ENCODE results near the gene CCL23. TPM values are rescaled to one million over a fixed set of nuclear protein-coding genes. Genes with fewer than 3 reads are reported as not detected.
"Not testable (repeated sequence)": the region's sequence is repeated elsewhere in the genome, so short reads cannot be mapped to it uniquely, and the experiment has no call there.

CCL23 gene
- total and polyA plus RNA-seq, 4 donors = 0.28 TPM; not detected in 3

DNA sequence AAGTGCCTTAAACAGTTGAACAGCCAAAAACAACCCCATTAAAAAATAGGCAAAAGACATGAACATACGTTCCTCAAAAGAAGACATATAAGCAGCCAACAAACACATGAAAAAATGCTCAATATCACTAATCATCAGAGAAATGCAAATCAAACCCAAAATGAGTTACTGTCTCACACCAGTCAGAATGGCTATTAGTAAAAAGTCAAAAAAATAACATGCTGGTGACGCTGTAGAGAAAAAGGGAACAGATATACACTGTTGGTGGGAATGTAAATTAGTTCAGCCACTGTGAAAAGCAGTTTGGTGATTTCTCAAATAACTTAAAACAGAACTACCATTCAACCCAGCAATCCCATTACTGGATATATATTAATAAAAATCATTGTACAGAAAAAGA lies 22.4 kb downstream of the CCL23 start:
- H3K27me3 ChIP-seq (ENCODE audit: control insufficient read depth, insufficient read depth, low read length); H3K4me1 ChIP-seq (ENCODE audit: control insufficient read depth, insufficient read depth, low read length); DNase-seq (ENCODE audit: low read depth in 4 of 6, low spot score in 6 of 6); H3K4me3 ChIP-seq (ENCODE audit: low read depth, low read length); H3K9me3 ChIP-seq (ENCODE audit: control insufficient read depth, insufficient read depth, low read length); H3K27ac ChIP-seq (ENCODE audit: low read depth, low read length); H3K36me3 ChIP-seq (ENCODE audit: control insufficient read depth, insufficient read depth, low read length): not testable (repeated sequence)
- no CpG with 5 or more reads among the region's 2 CpGs for WGBS (ENCODE audit: insufficient coverage)

DNA sequence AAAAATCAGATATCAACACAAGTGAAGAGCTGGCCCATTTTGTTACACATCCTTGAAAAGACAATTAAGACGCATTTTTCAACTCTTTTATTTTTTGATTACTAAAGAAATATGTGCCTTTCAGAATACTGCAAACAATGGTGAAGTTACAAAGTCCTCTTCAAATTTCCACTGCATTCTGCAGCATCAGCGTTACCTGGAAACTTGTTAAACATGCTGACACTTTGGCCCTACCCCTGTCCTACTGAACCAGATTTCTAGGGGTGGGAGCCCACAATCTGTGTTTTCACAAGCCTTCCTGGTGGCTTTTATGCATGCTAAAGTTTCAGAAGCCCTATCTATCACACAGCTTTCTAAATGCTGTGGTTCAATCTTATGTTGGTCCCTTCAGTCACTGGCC lies 26.7 kb downstream of the CCL23 start:
- no peak for DNase-seq (ENCODE audit: low read depth in 4 of 6, low spot score in 6 of 6)
- Histone ChIP-seq H3K4me1 (ENCODE audit: control insufficient read depth, insufficient read depth, low read length) (no peaks in the 10 kb centered on the region), H3K36me3 (ENCODE audit: control insufficient read depth, insufficient read depth, low read length) (no peaks in the 10 kb centered on the region), H3K9me3 (ENCODE audit: control insufficient read depth, insufficient read depth, low read length) (no peaks in the 10 kb centered on the region), H3K27ac (ENCODE audit: low read depth, low read length) (no peak overlapping the region), H3K27me3 (ENCODE audit: control insufficient read depth, insufficient read depth, low read length) (no peaks in the 10 kb centered on the region), H3K4me3 (ENCODE audit: low read depth, low read length) (no peak overlapping the region)
- 100% methylated on average over 1 of the region's 2 CpGs for WGBS (ENCODE audit: insufficient coverage)

DNA sequence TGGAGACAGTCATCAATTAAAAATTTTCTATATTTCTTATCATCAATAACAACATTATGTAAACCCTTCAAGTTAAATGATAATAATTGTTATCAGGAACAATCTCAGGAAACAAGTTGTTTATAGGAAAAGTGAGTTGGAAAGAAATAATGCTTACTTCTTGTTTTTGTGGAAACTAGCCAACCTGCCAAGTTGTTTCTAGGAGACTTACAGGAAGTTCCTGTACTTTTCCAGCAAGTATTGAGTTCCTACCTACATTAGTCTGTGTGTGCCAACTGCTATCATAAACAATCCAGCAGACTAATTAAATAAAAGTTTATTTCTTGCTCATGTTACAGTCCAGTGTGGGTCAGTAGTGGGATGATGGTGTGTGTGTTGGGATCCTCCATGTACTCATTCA lies 29.6 kb downstream of the CCL23 start:
- Histone ChIP-seq H3K27me3 (ENCODE audit: control insufficient read depth, insufficient read depth, low read length) (no peaks in the 10 kb centered on the region), H3K36me3 (ENCODE audit: control insufficient read depth, insufficient read depth, low read length) (no peaks in the 10 kb centered on the region), H3K9me3 (ENCODE audit: control insufficient read depth, insufficient read depth, low read length) (no peaks in the 10 kb centered on the region), H3K4me1 (ENCODE audit: control insufficient read depth, insufficient read depth, low read length) (no peaks in the 10 kb centered on the region), H3K27ac (ENCODE audit: low read depth, low read length) (no peak overlapping the region), H3K4me3 (ENCODE audit: low read depth, low read length) (no peak overlapping the region)
- DNase-seq (ENCODE audit: low read depth in 4 of 6, low spot score in 6 of 6) = no peak

- no peak within 1 kb of the TSS for H3K27ac ChIP-seq (ENCODE audit: low read depth, low read length)
These were observed 31.1 kb downstream of the CCL23 start, which contains the start of gene CCL14 for GRCh38 chr17:35986643-35987042. Gene CCL14 (minus strand): TSS chr17:35986729. CDS start chr17:35986649, 80 bp downstream.

GRCh38 chr17:35984140-35984539 lies 33.6 kb downstream of the CCL23 start:
- Histone ChIP-seq H3K27ac (ENCODE audit: low read depth, low read length) (no peak overlapping the region), H3K4me1 (ENCODE audit: control insufficient read depth, insufficient read depth, low read length) (no peaks in the 10 kb centered on the region), H3K27me3 (ENCODE audit: control insufficient read depth, insufficient read depth, low read length) (no peaks in the 10 kb centered on the region), H3K9me3 (ENCODE audit: control insufficient read depth, insufficient read depth, low read length) (no peaks in the 10 kb centered on the region), H3K36me3 (ENCODE audit: control insufficient read depth, insufficient read depth, low read length) (no peaks in the 10 kb centered on the region), H3K4me3 (ENCODE audit: low read depth, low read length) (no peak overlapping the region)
- 95% methylated on average over 5 of the region's 6 CpGs for WGBS (ENCODE audit: insufficient coverage)
- no peak for DNase-seq (ENCODE audit: low read depth in 4 of 6, low spot score in 6 of 6)

More at GRCh38 chr17:35986643-35987042, 31.1 kb downstream of the CCL23 start, which contains the start of gene CCL14:
- H3K4me3 ChIP-seq (ENCODE audit: low read depth, low read length) = no peak within 1 kb of the TSS
- no peaks in the 10 kb centered on the region for H3K36me3 ChIP-seq (ENCODE audit: control insufficient read depth, insufficient read depth, low read length)
- DNase-seq (ENCODE audit: low read depth in 4 of 6, low spot score in 6 of 6) = no peak
- WGBS (ENCODE audit: insufficient coverage) = 100% methylated on average over 1 of the region's 1 CpG
- H3K9me3 ChIP-seq (ENCODE audit: control insufficient read depth, insufficient read depth, low read length) = no peaks in the 10 kb centered on the region
- H3K4me1 ChIP-seq (ENCODE audit: control insufficient read depth, insufficient read depth, low read length) = no peaks in the 10 kb centered on the region
- H3K27me3 ChIP-seq (ENCODE audit: control insufficient read depth, insufficient read depth, low read length) = no peaks in the 10 kb centered on the region

DNA sequence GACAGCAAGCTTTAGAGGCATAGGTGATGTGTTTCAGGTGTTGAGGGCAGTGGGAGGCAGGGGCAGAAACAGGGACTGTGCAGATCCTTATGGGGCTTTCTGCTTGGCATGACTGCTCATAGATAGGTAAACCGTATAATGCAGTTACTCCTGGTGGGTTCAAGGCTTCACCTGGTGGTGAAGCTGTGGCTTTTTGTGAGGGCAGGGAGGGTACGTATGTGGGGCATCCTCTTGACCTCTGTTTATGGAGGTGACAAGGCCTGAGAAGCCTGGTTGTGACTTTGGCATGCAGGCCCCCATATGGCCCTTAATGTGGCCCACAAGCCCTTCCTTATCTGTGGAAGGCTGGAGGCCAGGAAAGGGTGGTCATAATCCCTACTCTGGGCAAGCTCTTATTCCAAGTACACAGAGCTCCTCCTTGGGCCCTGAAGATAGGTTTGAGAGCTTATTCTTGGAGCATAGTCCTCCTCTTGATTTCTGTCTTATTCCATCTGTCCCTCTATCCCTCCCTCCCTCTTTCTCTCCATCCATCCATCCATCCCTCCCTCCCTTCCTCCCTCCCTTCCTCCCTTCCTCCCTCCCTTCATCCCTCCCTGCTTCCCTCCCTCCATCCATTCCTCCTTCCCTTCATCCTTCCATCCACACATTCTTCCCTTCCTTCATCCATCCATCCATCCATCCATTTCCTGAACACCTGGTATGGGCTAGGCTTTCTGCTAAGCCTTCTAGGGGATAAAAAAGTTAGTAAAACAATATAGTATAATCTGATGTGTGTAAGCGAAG lies 35.2 kb downstream of the CCL23 start:
- no peak overlapping the region for H3K27ac ChIP-seq (ENCODE audit: low read depth, low read length)
- no peak for DNase-seq (ENCODE audit: low read depth in 4 of 6, low spot score in 6 of 6)
- no peaks in the 10 kb centered on the region for H3K9me3 ChIP-seq (ENCODE audit: control insufficient read depth, insufficient read depth, low read length)
- 100% methylated on average over 2 of the region's 3 CpGs for WGBS (ENCODE audit: insufficient coverage)
- no peaks in the 10 kb centered on the region for H3K4me1 ChIP-seq (ENCODE audit: control insufficient read depth, insufficient read depth, low read length)
- no peaks in the 10 kb centered on the region for H3K27me3 ChIP-seq (ENCODE audit: control insufficient read depth, insufficient read depth, low read length)
- H3K36me3 ChIP-seq (ENCODE audit: control insufficient read depth, insufficient read depth, low read length) = no peaks in the 10 kb centered on the region
- H3K4me3 ChIP-seq (ENCODE audit: low read depth, low read length) = no peak overlapping the region

- DNase-seq (ENCODE audit: low read depth in 4 of 6, low spot score in 6 of 6) = no peak
- H3K27me3 ChIP-seq (ENCODE audit: control insufficient read depth, insufficient read depth, low read length) = no peaks in the 10 kb centered on the region
- H3K9me3 ChIP-seq (ENCODE audit: control insufficient read depth, insufficient read depth, low read length) = no peaks in the 10 kb centered on the region
- H3K4me3 ChIP-seq (ENCODE audit: low read depth, low read length) = no peak overlapping the region
- H3K4me1 ChIP-seq (ENCODE audit: control insufficient read depth, insufficient read depth, low read length) = no peaks in the 10 kb centered on the region
- H3K27ac ChIP-seq (ENCODE audit: low read depth, low read length) = no peak overlapping the region
- WGBS (ENCODE audit: insufficient coverage) = 88% methylated on average over 3 of the region's 4 CpGs
- H3K36me3 ChIP-seq (ENCODE audit: control insufficient read depth, insufficient read depth, low read length) = no peaks in the 10 kb centered on the region
These were observed 35.9 kb downstream of the CCL23 start for GRCh38 chr17:35981908-35982330.

- DNase-seq (ENCODE audit: low read depth in 4 of 6, low spot score in 6 of 6) = no peak
- Histone ChIP-seq H3K27me3 (ENCODE audit: control insufficient read depth, insufficient read depth, low read length) (no peaks in the 10 kb centered on the region), H3K4me1 (ENCODE audit: control insufficient read depth, insufficient read depth, low read length) (no peaks in the 10 kb centered on the region), H3K9me3 (ENCODE audit: control insufficient read depth, insufficient read depth, low read length) (no peaks in the 10 kb centered on the region), H3K36me3 (ENCODE audit: control insufficient read depth, insufficient read depth, low read length) (no peaks in the 10 kb centered on the region), H3K4me3 (ENCODE audit: low read depth, low read length) (no peak within 1 kb of the TSS), H3K27ac (ENCODE audit: low read depth, low read length) (no peak within 1 kb of the TSS)
- WGBS (ENCODE audit: insufficient coverage) = 87% methylated on average over 8 of the region's 12 CpGs
These were observed 36.5 kb downstream of the CCL23 start, which contains the start of gene CCL16 for GRCh38 chr17:35981246-35981645. Gene CCL16 (minus strand): TSS chr17:35981497. CDS start chr17:35981420, 77 bp downstream.

- no peak for DNase-seq (ENCODE audit: low read depth in 4 of 6, low spot score in 6 of 6)
- no peak overlapping the region for H3K27ac ChIP-seq (ENCODE audit: low read depth, low read length)
- no peaks in the 10 kb centered on the region for H3K9me3 ChIP-seq (ENCODE audit: control insufficient read depth, insufficient read depth, low read length)
- H3K27me3 ChIP-seq (ENCODE audit: control insufficient read depth, insufficient read depth, low read length) = no peaks in the 10 kb centered on the region
- WGBS (ENCODE audit: insufficient coverage) = no CpG with 5 or more reads among the region's 3 CpGs
- H3K4me3 ChIP-seq (ENCODE audit: low read depth, low read length) = no peak overlapping the region
- H3K4me1 ChIP-seq (ENCODE audit: control insufficient read depth, insufficient read depth, low read length) = no peaks in the 10 kb centered on the region
- H3K36me3 ChIP-seq (ENCODE audit: control insufficient read depth, insufficient read depth, low read length) = no peaks in the 10 kb centered on the region
These were observed 39.4 kb downstream of the CCL23 start for GRCh38 chr17:35978346-35978745.

GRCh38 chr17:35977509-35977908 lies 40.3 kb downstream of the CCL23 start:
- DNase-seq (ENCODE audit: low read depth in 4 of 6, low spot score in 6 of 6) = no peak
- Histone ChIP-seq H3K4me1 (ENCODE audit: control insufficient read depth, insufficient read depth, low read length) (no peaks in the 10 kb centered on the region), H3K4me3 (ENCODE audit: low read depth, low read length) (no peak overlapping the region), H3K36me3 (ENCODE audit: control insufficient read depth, insufficient read depth, low read length) (no peaks in the 10 kb centered on the region), H3K9me3 (ENCODE audit: control insufficient read depth, insufficient read depth, low read length) (no peaks in the 10 kb centered on the region), H3K27me3 (ENCODE audit: control insufficient read depth, insufficient read depth, low read length) (no peaks in the 10 kb centered on the region), H3K27ac (ENCODE audit: low read depth, low read length) (no peak overlapping the region)
- 99% methylated on average over 7 of the region's 7 CpGs for WGBS (ENCODE audit: insufficient coverage)

Measured in spinal cord (tissue), 10 donors.